Mammary epithelial cell (primary cell): ENCODE results near the gene TBX6.

ENCODE experiments used
- EZH2 ChIP-seq: IDR thresholded peaks from 2 replicates; pipeline ENCODE4 v1.6.1; 2012; ENCODE audit warnings: low read length, inconsistent platforms, borderline replicate concordance
- TF ChIP-seq, protein P1 (sequence below), 2 donors: IDR thresholded peaks in 1 of 2; conservative IDR thresholded peaks in 1 of 2; 2 replicates each; pipeline ENCODE4 v1.5.1; 2011 to 2012; ENCODE audit warnings: inconsistent platforms in 2 of 2, low read length in 2 of 2, mild to moderate bottlenecking in 2 of 2, control low read depth in 1 of 2, low read depth in 1 of 2; ENCODE audit not compliant: insufficient read depth in 1 of 2; ENCODE audit errors: extremely low read depth in 1 of 2

DNA sequence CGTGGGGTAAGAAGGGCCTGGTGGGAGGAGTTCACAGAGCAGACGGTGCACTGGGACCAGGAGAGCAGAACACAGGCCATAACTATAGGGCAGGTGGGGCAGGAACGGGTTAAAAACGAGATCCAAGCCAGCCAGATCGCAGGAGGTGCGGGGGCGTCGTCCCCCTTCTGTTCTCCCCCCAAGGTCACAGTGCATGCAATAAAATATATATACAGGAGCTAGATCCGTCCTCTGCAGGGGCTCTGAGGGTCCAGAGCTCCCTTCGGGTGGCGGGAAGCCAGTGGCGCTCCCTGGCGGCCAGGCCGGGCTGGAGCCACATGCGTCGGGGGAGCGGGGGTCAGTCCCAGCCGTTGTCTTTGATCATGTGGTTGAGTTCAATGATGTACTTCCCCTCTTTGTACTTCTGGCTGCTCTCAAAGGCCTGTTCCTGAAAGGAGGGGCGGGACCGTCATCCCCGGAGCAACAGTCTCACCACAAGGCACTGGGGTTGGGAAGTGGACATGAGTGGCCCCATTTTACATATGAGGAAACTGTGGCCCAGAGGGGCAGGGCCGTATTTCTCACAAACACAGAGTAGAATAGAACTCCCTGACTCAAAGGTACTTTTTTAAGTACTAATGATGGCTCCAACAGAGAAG, 768 bp upstream of the TBX6 start:
- TF ChIP-seq, protein P1, sequence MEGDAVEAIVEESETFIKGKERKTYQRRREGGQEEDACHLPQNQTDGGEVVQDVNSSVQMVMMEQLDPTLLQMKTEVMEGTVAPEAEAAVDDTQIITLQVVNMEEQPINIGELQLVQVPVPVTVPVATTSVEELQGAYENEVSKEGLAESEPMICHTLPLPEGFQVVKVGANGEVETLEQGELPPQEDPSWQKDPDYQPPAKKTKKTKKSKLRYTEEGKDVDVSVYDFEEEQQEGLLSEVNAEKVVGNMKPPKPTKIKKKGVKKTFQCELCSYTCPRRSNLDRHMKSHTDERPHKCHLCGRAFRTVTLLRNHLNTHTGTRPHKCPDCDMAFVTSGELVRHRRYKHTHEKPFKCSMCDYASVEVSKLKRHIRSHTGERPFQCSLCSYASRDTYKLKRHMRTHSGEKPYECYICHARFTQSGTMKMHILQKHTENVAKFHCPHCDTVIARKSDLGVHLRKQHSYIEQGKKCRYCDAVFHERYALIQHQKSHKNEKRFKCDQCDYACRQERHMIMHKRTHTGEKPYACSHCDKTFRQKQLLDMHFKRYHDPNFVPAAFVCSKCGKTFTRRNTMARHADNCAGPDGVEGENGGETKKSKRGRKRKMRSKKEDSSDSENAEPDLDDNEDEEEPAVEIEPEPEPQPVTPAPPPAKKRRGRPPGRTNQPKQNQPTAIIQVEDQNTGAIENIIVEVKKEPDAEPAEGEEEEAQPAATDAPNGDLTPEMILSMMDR (conservative IDR thresholded peaks at IDR 0.05 in 1 of 2, IDR thresholded peaks at IDR 0.05 in 1 of 2; ENCODE audit: extremely low read depth in 1 of 2, insufficient read depth in 1 of 2, low read depth in 1 of 2, low read length in 2 of 2), result peak; percentile 49 to 59
- TF ChIP-seq EZH2, result no peak
